ENCODE measurements around the gene COPS8.

COPS8 gene

GRCh38 chr2:237090906-237091305 lies 5.2 kb downstream of the COPS8 start:
- no peak overlapping the region for H3K4me2 ChIP-seq (ENCODE audit: low read length)
- H3K79me2 ChIP-seq (ENCODE audit: insufficient read depth, low read length), result peaks cover 17% of the 10 kb centered on the region
- H3K9ac ChIP-seq (ENCODE audit: low read length), result no peak overlapping the region
- peaks cover 42% of the 10 kb centered on the region for H3K36me3 ChIP-seq (ENCODE audit: insufficient read depth, low read length)
- no peaks in the 10 kb centered on the region for H3K9me2 ChIP-seq (ENCODE audit: low read depth, low read length)
- no peaks in the 10 kb centered on the region for H3K9me3 ChIP-seq (ENCODE audit: low read length)
- no peaks in the 10 kb centered on the region for H3K27me3 ChIP-seq (ENCODE audit: insufficient read depth, low read length)
- no peaks in the 10 kb centered on the region for H4K20me1 ChIP-seq (ENCODE audit: insufficient read depth, low read length)
- H3K4me3 ChIP-seq (ENCODE audit: low read depth, low read length, poor library complexity, severe bottlenecking), result no peak overlapping the region
- TF ChIP-seq EZH2 (IDR thresholded peaks at IDR 0.05; ENCODE audit: borderline replicate concordance, low read length) (no peak), CTCF (IDR thresholded peaks at IDR 0.05; ENCODE audit: low read length) (no peak)
- peaks cover 13% of the 10 kb centered on the region for H3K4me1 ChIP-seq (ENCODE audit: insufficient read depth, low read length, severe bottlenecking)
- H3K27ac ChIP-seq (ENCODE audit: low read depth, low read length, poor library complexity, severe bottlenecking), result no peak overlapping the region
- H2AFZ ChIP-seq (ENCODE audit: low read length), result no peak overlapping the region
- H3F3A ChIP-seq (ENCODE audit: insufficient read depth, low read length), result no peaks in the 10 kb centered on the region

GRCh38 chr2:237091779-237092436 lies 6.2 kb downstream of the COPS8 start:
- Histone ChIP-seq H2AFZ (ENCODE audit: low read length) (no peak overlapping the region), H3K4me3 (ENCODE audit: low read depth, low read length, poor library complexity, severe bottlenecking) (no peak overlapping the region), H3K36me3 (ENCODE audit: insufficient read depth, low read length) (peaks cover 52% of the 10 kb centered on the region), H3F3A (ENCODE audit: insufficient read depth, low read length) (no peaks in the 10 kb centered on the region), H4K20me1 (ENCODE audit: insufficient read depth, low read length) (no peaks in the 10 kb centered on the region), H3K9ac (ENCODE audit: low read length) (no peak overlapping the region), H3K9me2 (ENCODE audit: low read depth, low read length) (no peaks in the 10 kb centered on the region), H3K79me2 (ENCODE audit: insufficient read depth, low read length) (peaks cover 7% of the 10 kb centered on the region), H3K4me1 (ENCODE audit: insufficient read depth, low read length, severe bottlenecking) (peaks cover 6% of the 10 kb centered on the region), H3K27me3 (ENCODE audit: insufficient read depth, low read length) (no peaks in the 10 kb centered on the region), H3K4me2 (ENCODE audit: low read length) (no peak overlapping the region), H3K9me3 (ENCODE audit: low read length) (no peaks in the 10 kb centered on the region), H3K27ac (ENCODE audit: low read depth, low read length, poor library complexity, severe bottlenecking) (no peak overlapping the region)
- no peak for TF ChIP-seq EZH2 (IDR thresholded peaks at IDR 0.05; ENCODE audit: borderline replicate concordance, low read length)
- TF ChIP-seq CTCF (IDR thresholded peaks at IDR 0.05; ENCODE audit: low read length), result no peak

GRCh38 chr2:237092506-237092905 lies 6.8 kb downstream of the COPS8 start:
- no peaks in the 10 kb centered on the region for H3K9me2 ChIP-seq (ENCODE audit: low read depth, low read length)
- H4K20me1 ChIP-seq (ENCODE audit: insufficient read depth, low read length), result no peaks in the 10 kb centered on the region
- no peak overlapping the region for H3K27ac ChIP-seq (ENCODE audit: low read depth, low read length, poor library complexity, severe bottlenecking)
- TF ChIP-seq EZH2 (IDR thresholded peaks at IDR 0.05; ENCODE audit: borderline replicate concordance, low read length) (no peak), CTCF (IDR thresholded peaks at IDR 0.05; ENCODE audit: low read length) (no peak)
- H3K9ac ChIP-seq (ENCODE audit: low read length), result no peak overlapping the region
- no peaks in the 10 kb centered on the region for H3K27me3 ChIP-seq (ENCODE audit: insufficient read depth, low read length)
- H3F3A ChIP-seq (ENCODE audit: insufficient read depth, low read length), result no peaks in the 10 kb centered on the region
- H3K4me3 ChIP-seq (ENCODE audit: low read depth, low read length, poor library complexity, severe bottlenecking), result no peak overlapping the region
- H3K9me3 ChIP-seq (ENCODE audit: low read length), result no peaks in the 10 kb centered on the region
- H3K4me2 ChIP-seq (ENCODE audit: low read length), result no peak overlapping the region
- H3K4me1 ChIP-seq (ENCODE audit: insufficient read depth, low read length, severe bottlenecking), result no peaks in the 10 kb centered on the region
- H2AFZ ChIP-seq (ENCODE audit: low read length), result no peak overlapping the region
- peaks cover 58% of the 10 kb centered on the region for H3K36me3 ChIP-seq (ENCODE audit: insufficient read depth, low read length)
- H3K79me2 ChIP-seq (ENCODE audit: insufficient read depth, low read length), result peaks cover 1% of the 10 kb centered on the region; the same call in 1 of the 2 replicates
